Medulla oblongata (tissue), 1 donor: Measurements from ENCODE around the gene RBP7.
"Not testable (repeated sequence)": the region's sequence is repeated elsewhere in the genome, so short reads cannot be mapped to it uniquely, and the experiment has no call there.

Experiments used
- DNase-seq: peaks from one replicate; pipeline ENCODE4 v3.0.0-alpha.2; 2015; ENCODE audit errors: extremely low spot score

Gene RBP7

DNA sequence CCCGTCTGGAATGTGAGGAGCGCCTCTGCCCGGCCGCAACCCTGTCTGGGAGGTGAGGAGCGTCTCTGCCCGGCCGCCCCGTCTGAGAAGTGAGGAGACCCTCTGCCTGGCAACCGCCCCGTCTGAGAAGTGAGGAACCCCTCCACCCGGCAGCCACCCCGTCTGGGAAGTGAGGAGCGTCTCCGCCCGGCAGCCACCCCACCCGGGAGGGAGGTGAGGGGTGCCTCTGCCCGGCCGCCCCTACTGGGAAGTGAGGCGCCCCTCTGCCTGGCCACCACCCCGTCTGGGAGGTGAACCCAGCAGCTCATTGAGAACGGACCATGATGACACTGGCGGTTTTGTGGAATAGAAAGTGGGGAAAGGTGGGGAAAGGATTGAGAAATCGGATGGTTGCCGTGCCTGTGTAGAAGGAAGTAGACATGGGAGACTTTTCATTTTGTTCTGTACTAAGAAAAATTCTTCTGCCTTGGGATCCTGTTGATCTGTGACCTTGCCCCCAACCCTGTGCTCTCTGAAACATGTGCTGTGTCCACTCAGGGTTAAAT, 32.0 kb downstream of the RBP7 start:
- not testable (repeated sequence) for DNase-seq

DNA sequence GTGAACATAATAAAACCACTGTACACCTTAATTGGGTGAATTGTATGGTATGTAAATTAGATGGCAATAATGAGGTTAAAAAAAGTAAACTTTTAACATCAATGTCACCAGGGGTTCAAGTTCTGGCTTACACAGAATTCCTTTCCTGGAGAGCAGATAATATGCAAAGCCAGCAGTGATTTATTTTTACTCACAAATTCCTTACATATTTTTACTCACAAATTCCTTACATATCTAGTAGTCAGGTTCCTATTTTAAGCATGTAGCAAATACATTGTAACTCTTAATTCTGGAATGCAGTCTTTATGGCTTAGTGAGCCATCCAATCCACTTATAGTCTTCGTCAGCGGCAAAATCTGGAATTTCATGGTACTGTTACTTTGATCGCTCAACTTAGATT, 34.4 kb downstream of the RBP7 start:
- DNase-seq: no peak

DNA sequence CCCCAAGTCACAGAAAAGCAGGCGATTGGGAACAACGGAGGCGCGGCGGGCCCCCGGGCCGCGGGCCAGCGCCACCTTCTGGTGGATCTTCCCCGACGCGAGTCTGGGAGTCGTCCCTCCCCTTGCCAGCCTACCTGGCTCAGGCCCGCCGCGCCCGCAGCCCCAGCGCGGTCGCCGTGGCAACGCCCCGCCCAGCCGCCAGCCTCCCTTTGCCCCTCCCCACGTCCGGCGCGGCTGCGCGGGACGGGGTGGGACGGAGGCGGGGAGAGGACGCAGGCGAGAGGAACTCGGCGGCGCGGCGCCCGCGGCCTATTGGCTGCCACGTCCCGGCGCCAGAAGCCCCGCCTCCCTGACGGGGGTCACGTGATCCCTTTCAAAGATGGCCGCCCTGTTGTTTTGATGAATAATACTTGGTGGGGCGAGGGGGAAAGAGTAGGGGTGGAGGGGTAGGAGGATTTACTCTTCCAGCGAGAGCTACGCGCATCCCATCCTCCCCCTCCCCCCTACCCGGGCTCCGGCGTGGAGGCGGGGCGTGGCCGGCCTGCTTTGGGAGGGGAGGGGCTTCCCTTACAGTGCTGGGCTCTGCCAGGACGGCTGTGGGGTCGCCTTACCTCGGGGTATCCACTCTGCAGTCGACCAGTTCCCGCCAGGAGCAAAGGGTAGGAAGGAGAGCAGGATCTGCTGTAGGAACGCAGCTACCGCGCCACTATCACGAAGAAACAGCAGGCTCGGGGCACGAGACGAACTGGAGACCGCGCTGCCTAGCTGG, 35.7 kb downstream of the RBP7 start, which contains the start of gene UBE4B:
Gene UBE4B (plus strand): TSS at position 369 of the 769 bp plus-strand sequence. CDS start 713 bp downstream, outside the sequence.
- DNase-seq: peak; percentile 99

DNA sequence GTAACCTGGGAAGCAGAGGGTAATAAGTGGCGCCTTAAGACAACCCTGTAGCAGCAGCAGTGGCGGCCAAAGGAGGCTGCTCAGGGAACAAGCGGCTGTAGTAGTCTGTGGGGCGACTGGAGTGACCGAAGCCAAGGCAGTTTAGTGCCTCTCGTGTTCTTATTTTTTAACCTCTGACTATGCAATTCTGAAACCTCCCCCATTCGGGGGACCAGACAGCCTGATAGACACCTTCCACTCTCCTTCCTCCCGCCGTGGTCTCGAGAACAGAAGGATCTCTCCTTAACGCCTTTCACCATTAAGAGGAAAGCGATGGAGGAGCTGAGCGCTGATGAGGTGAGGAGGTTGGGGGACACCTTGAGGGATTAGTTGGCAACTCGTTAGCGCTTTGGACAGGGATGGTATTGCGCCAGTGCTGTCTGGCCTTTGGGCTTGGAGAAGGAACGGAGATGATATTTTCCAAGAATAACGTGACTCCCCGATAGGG, 36.4 kb downstream of the RBP7 start:
- DNase-seq: peak; percentile 40

DNA sequence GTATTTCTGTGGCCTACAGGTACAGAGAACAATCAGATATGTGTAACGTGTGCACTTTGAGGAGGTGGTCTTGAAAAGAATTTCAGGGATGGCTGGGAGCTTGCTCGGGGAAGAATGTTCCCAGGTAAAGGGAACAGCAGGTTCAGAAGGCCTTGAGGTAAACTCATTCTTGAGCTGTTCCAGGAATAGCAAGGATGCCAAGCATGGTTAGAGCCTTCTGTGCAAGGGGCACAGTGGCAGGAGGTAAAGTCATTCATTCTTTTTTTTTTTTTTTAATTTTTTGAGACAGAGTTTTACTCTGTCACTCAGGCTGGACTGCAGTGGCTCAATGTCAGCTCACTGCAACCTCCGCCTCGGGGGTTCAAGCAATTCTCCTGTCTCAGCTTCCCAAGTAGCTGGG, 45.7 kb downstream of the RBP7 start:
- no peak for DNase-seq

DNA sequence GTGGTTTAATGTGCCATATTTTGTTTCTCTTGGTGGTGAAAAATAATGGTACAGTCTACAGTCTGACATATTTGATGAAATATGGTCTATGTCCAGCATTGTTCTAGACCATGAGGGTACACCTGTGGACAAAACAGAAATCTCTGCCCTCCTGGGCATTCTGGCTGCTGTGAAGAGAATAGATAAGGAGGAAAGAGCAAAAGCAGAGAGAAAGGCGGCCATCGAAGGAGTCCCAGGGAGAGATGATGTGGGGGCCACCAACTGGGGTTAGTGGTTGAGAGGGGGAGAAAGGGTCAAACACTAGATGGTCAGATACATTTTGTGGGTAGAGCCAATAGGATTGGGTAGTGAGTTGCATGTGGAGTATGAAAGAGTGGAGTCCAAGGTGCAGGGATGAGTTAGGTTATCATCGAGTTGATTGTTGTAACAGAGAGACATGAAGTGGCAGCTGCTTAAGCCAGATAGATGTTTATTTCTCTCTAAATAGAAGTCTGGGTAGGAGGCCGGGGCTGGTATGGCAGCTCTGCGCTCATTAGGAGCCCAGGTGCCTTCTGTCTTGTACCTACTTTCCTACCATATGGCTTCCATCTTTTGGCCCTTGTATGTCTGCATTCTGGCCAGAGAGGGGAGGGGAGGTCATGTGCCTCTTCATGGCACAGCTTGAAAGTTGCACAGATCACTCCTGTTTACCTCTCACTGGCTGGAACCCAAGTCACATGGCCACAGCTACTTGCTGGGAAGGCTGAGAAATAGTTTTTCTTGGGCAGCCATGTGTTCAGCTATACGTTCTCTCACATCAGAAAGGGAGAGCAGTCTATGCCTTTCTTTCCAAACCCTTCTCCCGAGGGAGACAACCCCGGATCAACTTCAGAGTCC, 48.7 kb downstream of the RBP7 start:
- DNase-seq: no peak

DNA sequence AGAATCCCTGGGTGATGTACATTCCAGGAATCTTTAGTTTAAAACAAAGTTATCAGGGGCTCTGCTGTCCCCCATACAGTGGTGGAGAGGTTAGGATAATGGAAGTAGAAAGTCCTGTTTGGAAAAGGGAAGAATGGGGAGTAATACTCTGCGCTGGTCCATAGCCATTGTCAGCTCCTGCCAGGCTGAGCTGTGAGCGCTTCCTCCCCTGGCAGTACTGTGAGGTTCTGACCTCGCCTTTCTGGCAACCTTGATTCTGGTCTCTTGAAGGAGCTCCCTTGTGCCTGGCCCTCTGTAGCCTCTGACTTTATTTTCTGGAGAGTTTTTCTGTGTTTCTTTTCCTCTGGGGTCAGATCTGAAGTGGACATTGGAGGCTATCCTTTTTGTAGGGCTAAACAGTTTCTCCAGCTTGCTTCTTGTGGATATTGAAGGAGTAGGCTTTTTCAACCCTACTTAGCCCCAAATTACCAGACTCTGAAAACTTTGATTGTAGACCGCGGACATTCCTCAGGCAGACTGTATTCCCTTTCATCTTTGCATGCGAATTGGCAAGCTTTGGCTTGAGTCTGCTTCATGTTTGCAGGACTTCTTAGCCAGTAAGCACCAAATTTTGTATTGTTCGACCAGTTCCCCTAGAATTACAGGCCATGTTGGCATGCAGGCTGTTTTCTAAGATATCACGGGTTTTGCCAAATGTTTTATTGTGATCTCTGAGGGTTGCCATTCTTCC, 49.5 kb downstream of the RBP7 start:
- DNase-seq: peak; percentile 58

DNA sequence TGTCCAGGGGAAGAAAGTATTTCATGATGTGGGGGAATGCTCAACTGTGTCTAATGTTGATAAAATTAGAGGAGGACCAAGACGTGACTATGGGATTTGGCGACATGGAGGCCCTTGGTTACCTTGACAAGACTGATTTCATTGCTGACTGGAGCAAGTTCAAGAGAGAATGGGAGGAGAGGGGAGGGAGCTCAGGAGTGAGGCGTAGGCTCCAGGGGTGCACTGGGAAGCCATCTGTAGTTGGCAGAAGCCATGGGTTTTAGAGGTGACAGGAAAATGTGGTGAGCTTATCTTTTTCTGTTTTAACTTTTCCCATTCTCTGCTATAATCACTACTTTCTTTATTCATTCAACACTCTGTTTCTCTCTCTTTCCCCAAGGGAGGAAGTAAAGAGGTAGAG, 51.6 kb downstream of the RBP7 start:
- DNase-seq: no peak

DNA sequence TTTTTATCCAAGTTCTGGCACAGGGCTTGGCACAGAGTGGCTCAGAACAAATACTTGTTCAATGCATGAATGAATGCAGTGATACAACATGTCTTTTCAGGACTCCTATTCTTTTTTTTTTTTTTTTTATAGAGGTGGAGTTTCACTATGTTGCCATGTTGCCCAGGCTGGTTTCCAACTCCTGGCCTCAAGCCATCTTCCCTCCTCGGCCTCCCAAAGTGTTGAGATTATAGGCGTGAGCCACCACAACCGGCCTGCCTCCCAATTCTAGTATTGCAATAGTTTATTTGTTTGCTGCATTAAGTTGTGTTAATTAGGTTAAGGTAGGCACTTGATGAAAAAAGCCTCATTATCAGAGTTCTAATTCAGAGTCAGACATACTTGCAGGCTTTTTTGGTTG, 53.6 kb downstream of the RBP7 start:
- no peak for DNase-seq

DNA sequence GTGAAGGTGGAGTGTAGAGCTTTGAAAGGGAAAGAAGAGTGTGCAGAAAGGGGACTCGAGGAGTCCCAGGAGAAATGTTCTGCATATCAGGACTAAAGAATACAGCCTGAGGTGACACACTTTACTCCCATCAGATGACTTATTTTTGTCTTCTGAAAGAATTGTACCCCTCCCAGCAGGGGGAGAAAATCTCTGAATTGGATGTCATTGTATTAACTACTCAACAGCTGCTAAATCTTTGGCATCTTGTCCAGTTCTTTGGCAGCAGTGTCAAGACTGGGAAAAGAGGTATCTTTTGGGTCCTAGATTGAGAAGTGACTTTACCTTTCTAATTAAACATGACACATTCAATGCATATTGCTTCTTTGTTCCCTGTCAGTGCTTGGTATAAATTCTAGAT, 54.6 kb downstream of the RBP7 start:
- no peak for DNase-seq

DNA sequence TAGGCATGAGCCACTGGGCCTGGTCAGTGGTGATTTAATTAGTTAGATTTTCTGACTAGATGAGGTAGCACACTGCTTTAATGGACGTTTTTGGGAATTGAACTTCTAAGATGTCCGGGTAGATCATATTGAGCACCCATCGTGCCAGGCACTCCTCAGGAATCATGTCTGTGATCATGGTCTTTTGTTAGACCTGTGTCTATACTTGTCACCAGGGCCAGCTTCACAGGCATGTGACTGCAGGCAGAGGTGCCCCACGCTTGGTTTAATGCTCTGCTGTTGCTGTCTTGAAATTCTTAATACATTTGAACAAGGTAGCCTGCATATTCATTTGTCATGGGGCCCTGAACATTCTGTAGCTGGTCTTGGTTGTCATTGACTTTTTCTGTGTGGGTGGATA, 55.3 kb downstream of the RBP7 start:
- DNase-seq: no peak

DNA sequence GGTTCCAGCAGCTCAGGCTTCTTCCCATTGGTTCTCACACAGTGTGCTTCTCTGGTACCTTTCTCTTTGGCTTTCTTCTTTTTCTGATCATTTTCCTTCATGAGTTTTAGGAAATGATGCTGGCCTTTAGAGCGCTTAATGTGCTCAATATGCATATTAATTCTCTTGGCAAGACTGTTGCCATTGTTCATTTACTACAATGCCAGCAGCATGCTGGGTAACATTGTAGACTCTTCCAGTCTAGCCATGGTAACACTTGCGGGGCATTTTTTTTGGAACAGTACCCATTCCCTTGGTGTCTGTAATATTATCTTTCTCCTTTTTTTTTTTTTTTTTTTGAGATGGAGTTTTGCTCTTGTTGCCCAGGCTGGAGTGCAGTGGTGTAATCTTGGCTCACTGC, 57.4 kb downstream of the RBP7 start:
- DNase-seq: peak; percentile 56

DNA sequence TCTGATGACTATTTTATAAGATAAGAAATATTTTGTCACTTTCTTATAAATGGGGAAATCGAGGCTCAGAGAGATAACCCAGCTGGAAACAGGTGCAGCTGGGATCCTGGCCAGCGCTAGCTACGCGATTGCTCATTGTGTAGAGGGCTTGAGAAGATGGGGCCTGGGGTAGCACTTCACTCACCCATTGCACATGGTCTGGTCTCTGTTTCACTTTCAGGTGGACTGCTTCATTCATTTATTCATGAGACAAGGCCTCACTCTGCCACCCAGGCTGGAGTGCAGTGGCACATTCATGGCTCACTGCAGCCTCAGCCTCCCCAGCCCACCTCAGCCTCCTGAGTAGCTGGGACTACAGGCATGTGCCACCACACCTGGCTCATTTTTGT, 59.6 kb downstream of the RBP7 start:
- DNase-seq: no peak

DNA sequence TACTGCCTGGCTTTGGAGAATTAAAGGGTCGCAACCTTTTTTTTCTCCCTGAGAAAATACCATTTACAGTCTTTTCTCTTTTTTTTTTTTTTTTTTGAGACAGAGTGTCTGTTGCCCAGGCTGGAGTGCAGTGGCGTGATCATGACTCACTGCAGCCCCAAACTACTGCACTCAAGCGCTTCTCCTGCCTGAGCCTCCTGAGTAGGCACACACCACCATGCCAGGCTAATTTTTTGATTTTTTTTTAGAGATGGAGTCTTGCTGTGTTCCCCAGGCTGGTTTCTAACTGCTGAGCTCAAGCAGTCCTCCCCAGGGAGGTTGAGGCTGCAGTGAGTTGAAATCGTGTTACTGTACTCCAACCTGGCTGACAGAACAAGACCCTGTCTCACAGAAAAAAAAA, 60.3 kb downstream of the RBP7 start:
- DNase-seq: no peak

DNA sequence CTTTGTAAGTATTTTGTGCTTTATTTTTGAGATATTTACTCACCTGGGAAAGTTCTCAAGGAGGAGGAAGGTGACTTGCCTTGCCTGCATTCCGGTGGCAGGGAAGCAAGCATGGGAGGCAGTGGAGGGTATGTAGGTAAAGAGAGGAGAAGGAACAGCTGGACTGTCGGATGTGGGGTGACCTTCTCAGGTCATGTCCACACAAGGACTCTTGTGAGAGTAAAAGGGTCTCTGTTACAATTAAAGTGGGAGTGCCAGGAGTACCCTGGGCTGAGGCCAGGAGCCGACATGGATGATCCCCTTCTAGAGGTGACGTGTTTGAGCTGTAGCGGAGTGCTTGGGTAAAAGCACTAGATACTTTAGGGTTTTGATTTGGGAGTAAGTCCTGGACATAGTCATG, 60.8 kb downstream of the RBP7 start:
- DNase-seq: no peak

DNA sequence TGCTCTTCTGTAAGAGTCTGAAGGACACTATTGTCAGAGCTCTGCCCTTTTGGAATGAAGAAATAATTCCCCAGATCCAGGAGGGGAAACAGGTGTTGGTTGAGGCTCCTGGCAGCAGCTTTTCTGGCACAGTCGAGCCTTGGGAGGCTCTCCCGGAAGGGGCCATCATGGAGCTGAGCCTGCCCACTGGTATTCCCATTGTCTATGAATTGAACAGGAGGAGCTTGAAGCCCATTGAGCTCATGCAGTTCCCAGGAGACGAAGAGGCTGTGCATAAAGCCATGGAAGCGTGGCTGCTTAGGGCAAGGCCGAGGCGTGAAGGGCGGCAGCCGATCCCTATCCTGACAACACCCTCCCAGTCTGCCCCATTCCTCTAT, 62.3 kb downstream of the RBP7 start:
- DNase-seq: no peak

DNA sequence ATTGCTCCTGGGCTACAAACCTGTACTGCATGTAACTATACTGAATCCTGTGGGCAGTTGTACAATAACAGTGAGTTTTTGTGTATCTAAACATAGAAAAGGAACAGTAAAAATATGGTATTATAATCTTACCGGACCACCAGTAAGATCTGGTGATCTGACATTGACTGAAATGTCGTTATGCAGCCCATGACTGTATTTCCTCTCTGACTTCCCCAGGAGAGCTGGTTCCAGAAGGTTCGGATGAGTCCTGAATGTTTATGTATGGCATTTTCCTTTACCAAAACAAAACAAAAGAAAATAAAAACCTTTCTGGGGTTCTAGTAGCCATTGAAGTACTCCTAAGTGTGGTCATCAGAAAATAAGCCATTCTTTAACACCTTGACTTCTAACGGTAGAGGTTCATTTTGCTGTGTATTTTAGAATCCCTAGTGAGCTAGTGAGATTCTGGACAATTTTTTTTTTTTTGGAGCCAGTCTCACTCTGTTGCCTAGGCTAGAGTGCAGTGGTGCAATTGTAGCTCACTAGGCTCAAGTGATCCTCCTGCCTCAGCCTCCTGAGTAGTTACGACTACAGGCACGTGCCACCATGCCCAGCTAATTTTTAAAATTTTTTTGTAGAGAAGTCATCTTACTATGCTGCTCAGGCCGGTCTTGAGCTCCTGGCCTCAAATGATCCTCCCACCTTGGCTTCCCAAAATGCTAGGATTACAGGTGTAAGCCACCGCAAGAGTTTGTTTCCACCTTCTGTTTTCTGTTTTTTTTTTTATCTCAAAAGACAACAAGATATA, 63.5 kb downstream of the RBP7 start:
- DNase-seq: no peak

DNA sequence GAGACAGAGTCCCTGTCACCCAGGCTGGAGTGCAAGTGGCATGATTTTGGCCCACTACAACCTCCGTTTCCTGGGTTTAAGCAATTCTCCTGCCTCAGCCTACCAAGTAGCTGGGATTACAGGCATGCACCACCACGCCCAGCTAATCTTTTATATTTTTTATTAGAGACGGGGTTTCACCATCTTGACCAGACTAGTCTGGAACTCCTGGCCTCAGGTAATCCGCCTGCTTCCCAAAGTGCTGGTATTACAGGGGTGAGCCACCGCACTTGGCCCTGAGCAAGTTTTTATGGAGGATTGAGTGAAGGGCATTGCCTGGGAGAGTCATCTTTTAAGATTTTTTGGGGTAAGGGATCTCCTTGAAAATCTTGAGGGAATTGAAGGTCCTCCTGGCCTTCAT, 64.2 kb downstream of the RBP7 start:
- DNase-seq: no peak

DNA sequence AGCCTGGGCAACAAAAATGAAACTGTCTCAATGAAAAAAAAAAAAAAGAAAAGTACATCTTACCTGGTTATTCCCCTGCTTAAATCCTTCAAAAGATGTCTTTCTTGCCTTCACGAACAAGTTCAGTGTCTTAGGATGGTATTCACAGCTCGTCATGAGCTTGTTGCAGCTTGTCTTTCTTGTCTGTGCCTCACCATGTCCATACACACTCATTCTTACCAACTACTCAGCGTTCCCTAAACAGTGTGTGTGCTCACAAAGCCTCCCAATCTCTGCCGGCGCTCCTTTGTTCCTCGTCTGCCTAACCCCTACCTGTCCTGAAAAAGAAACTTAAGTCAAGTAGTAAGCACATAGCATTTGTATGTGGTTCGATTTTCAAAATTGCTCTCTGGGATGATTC, 66.8 kb downstream of the RBP7 start:
- DNase-seq: no peak

DNA sequence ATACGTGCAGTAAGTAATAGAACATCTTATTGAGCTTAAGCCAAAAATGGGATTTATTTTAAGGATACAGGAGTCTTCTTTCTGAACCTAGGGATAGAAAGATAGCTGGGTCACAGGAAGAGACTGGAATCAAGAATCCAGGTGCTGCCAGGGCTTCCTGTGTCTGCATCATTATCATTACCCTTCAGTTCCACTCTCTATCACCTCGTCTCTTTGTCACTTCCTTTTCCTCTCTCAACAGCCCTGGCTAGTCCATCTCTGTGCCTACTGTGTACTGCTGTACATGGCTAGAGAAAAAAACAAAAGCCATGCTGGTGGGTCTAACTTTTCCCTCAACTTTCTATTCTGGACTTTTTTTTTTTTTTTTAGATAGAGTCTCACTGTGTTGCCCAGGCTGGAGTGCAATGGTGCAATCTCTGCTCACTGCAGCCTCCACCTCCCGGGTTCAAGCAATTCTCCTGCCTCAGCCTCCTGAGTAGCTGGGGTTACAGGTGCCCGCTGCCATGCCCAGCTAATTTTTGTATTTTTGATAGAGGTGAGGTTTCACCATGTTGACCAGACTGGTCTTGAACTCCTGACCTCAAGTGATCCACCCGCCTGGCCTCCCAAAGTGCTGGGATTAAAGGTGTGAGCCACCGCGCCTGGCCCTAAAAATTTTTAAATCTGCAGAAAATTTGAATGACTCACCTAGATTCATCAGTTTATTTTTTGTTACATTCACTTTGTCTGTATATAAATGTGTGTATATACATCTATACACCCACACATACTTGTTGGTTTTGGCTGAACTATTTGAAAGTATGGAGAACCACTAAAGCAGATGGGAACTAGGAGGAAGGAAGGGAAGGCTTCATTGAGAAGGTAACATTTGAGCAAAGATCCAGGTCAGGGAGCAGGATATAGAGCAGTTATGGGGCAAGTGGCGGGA, 67.7 kb downstream of the RBP7 start:
- DNase-seq: no peak
